ENCODE measurements around the gene EGFL7. TPM values are rescaled to one million over a fixed set of nuclear protein-coding genes. Genes with fewer than 3 reads are reported as not detected.
"Not testable (repeated sequence)": the region's sequence is repeated elsewhere in the genome, so short reads cannot be mapped to it uniquely, and the experiment has no call there.

EGFL7 gene
- total RNA-seq, 2 experiments from 2014 or later = 0.90 to 0.93 TPM

DNA sequence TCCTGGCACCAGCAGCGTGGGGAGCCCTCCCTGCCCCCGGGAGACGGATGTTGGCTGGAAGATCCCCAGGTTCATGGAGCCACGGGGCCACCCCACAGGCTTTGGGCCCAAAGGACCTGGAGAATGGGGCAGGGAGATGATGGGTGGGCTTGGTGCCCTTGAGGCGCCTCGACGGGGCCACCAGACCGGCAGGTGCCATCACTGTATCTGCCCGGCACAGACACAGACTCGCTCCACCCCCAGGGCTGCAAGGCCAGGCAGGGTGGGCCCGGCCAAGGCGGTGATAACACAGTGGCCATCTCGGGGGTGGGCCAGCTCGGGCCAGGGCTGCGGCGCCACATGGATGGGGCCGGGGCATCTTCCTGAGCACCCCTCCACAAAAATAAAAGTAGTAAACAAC is 35.0 kb upstream of the EGFL7 start:
- DNase-seq = no peak
- intact Hi-C loops (cut with micrococcal nuclease) = no loop called here
- Mint-ChIP-seq H3K27ac (no peak overlapping the region), H3K9me3 (no peaks in the 10 kb centered on the region), H3K4me3 (no peak overlapping the region), H3K27me3 (peaks cover 11% of the 10 kb centered on the region), H3K36me3 (no peaks in the 10 kb centered on the region), H3K4me1 (ENCODE audit: low read depth) (no peaks in the 10 kb centered on the region)
- CTCF ChIA-PET = interaction anchor here (7.3 kb wide), 1 partner anchor 140 kb away, joined by 106 read pairs; no protein-coding TSS in a partner anchor
- POLR2A ChIA-PET = no interaction called here

GRCh38 chr9:136628268-136628667 is 34.4 kb upstream of the EGFL7 start:
- H3K4me3 Mint-ChIP-seq = no peak overlapping the region
- H3K4me1 Mint-ChIP-seq (ENCODE audit: low read depth) = no peaks in the 10 kb centered on the region
- no peak overlapping the region for H3K27ac Mint-ChIP-seq
- ChIA-PET POLR2A (no interaction called here), CTCF (interaction anchor here (7.3 kb wide), 1 partner anchor 141 kb away, joined by 106 read pairs; no protein-coding TSS in a partner anchor)
- H3K36me3 Mint-ChIP-seq = no peaks in the 10 kb centered on the region
- H3K9me3 Mint-ChIP-seq = no peaks in the 10 kb centered on the region
- peaks cover 10% of the 10 kb centered on the region for H3K27me3 Mint-ChIP-seq
- intact Hi-C loops (cut with micrococcal nuclease) = no loop called here
- no peak for DNase-seq

DNA sequence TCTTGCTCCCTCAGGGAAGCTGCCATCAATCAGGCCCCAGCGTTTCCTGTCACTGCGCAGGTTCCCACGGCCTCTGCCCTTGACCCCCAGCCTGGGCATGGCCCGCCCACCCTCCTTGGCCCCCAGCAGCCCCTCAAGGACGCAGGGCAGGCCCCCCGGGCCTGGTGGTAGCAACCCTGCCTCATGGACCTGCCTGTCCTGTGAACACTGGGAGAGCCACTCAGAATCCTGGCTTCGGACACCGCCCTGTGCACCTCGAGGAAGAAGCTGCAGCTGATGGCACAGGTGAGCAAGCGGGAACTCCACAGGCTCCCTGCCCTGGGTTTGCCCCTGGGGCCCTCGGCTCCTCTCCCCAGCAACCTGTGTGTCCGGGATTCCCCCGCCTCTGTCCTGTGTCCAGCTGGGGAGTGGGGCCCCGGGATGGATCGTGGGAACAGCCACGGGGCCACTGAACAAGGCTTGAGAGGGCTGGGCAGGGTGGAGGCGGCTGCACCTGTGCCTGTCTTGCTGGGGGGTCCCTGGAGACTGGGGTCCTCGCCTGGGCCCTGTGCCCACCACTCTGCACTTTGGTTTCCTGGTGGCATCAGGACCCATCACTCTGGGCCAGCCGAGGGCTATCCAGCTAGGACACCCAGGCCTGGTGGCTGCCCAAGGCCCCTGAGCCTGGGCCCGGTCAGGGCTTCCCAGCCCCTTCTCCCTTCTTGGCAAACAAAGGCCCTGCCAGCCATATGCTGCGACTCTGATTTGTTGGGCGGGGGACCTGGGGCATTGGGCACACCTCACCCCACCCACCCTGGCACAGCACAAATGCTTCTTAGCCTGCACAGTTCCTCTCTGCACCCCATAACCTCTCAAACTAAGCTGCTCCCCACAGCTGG is 33.5 kb upstream of the EGFL7 start:
- CTCF ChIA-PET = interaction anchor here (1.4 to 7.3 kb wide), 2 partner anchors 77 to 142 kb away, joined by 3 to 106 read pairs; no protein-coding TSS in a partner anchor
- intact Hi-C loops (cut with micrococcal nuclease) = no loop called here
- POLR2A ChIA-PET = no interaction called here

GRCh38 chr9:136629879-136630661 is 32.6 kb upstream of the EGFL7 start:
- peak; percentile 80 for DNase-seq
- intact Hi-C loops (cut with micrococcal nuclease) = loop anchor here (2.0 kb wide), 1 partner anchor 15 kb away; no protein-coding TSS in a partner anchor
- peaks cover 10% of the 10 kb centered on the region for H3K27me3 Mint-ChIP-seq
- ChIA-PET POLR2A (no interaction called here), CTCF (interaction anchor here (1.4 to 7.3 kb wide), 2 partner anchors 78 to 143 kb away, joined by 3 to 106 read pairs; no protein-coding TSS in a partner anchor)
- H3K36me3 Mint-ChIP-seq = no peaks in the 10 kb centered on the region
- no peaks in the 10 kb centered on the region for H3K4me1 Mint-ChIP-seq (ENCODE audit: low read depth)
- H3K27ac Mint-ChIP-seq = peak overlapping the region; percentile 31
- H3K9me3 Mint-ChIP-seq = no peaks in the 10 kb centered on the region
- H3K4me3 Mint-ChIP-seq = no peak overlapping the region

More for the DNA sequence above, 33.5 kb upstream of the EGFL7 start:
- Mint-ChIP-seq H3K27ac (no peak overlapping the region), H3K4me3 (no peak overlapping the region), H3K36me3 (no peaks in the 10 kb centered on the region), H3K9me3 (no peaks in the 10 kb centered on the region), H3K4me1 (ENCODE audit: low read depth) (no peaks in the 10 kb centered on the region), H3K27me3 (peaks cover 10% of the 10 kb centered on the region)
- no peak for DNase-seq

- Mint-ChIP-seq H3K4me3 (no peak overlapping the region), H3K27ac (peak overlapping the region; percentile 31), H3K9me3 (no peaks in the 10 kb centered on the region), H3K4me1 (ENCODE audit: low read depth) (no peaks in the 10 kb centered on the region), H3K36me3 (no peaks in the 10 kb centered on the region), H3K27me3 (peaks cover 8% of the 10 kb centered on the region)
- no peak for DNase-seq
- ChIA-PET CTCF (interaction anchor here (7.3 kb wide), 1 partner anchor 143 kb away, joined by 106 read pairs; no protein-coding TSS in a partner anchor), POLR2A (no interaction called here)
- intact Hi-C loops (cut with micrococcal nuclease) = loop anchor here (2.0 kb wide), 1 partner anchor 14 kb away; no protein-coding TSS in a partner anchor
Measured at GRCh38 chr9:136630662-136630992, 32.1 kb upstream of the EGFL7 start.

- no peak overlapping the region for H3K27ac Mint-ChIP-seq
- no peaks in the 10 kb centered on the region for H3K4me1 Mint-ChIP-seq (ENCODE audit: low read depth)
- H3K27me3 Mint-ChIP-seq = peaks cover 5% of the 10 kb centered on the region
- DNase-seq = peak; percentile 84
- CTCF ChIA-PET = interaction anchor here (0.8 to 1.4 kb wide), 7 partner anchors 16 to 150 kb away, joined by 3 to 32 read pairs (median 4); no protein-coding TSS in a partner anchor
- H3K9me3 Mint-ChIP-seq = no peaks in the 10 kb centered on the region
- no peaks in the 10 kb centered on the region for H3K36me3 Mint-ChIP-seq
- intact Hi-C loops (cut with micrococcal nuclease) = loop anchor here (1.0 to 2.0 kb wide), 2 partner anchors 13 to 146 kb away; no protein-coding TSS in a partner anchor
- POLR2A ChIA-PET = no interaction called here
- no peak overlapping the region for H3K4me3 Mint-ChIP-seq
Measured at GRCh38 chr9:136631038-136632000, 31.4 kb upstream of the EGFL7 start.

DNA sequence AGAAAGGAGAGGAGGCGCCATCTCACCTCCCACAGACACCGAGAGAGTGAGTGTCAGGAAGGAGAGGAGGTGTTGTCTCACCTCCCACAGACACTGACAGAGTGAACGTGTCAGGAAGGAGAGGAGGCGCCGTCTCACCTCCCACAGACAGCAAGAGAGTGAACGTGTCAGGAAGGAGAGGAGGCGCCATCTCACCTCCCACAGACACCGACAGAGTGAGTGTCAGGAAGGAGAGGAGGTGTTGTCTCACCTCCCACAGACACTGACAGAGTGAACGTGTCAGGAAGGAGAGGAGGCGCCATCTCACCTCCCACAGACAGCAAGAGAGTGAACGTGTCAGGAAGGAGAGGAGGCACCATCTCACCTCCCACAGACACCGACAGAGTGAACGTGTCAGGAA is 30.6 kb upstream of the EGFL7 start:
- intact Hi-C loops (cut with micrococcal nuclease); DNase-seq; POLR2A ChIA-PET; H3K27ac Mint-ChIP-seq; H3K27me3 Mint-ChIP-seq; H3K9me3 Mint-ChIP-seq; H3K36me3 Mint-ChIP-seq; H3K4me3 Mint-ChIP-seq; H3K4me1 Mint-ChIP-seq (ENCODE audit: low read depth): not testable (repeated sequence)
- CTCF ChIA-PET = interaction anchor here (0.8 to 1.4 kb wide), 7 partner anchors 15 to 151 kb away, joined by 3 to 32 read pairs (median 4); no protein-coding TSS in a partner anchor

- H3K27me3 Mint-ChIP-seq; H3K27ac Mint-ChIP-seq; POLR2A ChIA-PET; H3K36me3 Mint-ChIP-seq; intact Hi-C loops (cut with micrococcal nuclease); H3K9me3 Mint-ChIP-seq; H3K4me1 Mint-ChIP-seq (ENCODE audit: low read depth); DNase-seq; H3K4me3 Mint-ChIP-seq: not testable (repeated sequence)
- CTCF ChIA-PET = interaction anchor here (1.4 to 2.5 kb wide), 2 partner anchors 144 to 145 kb away, joined by 10 to 32 read pairs; no protein-coding TSS in a partner anchor
Measured at GRCh38 chr9:136632491-136633106, 30.1 kb upstream of the EGFL7 start.

GRCh38 chr9:136634904-136635303 is 27.8 kb upstream of the EGFL7 start:
- H3K36me3 Mint-ChIP-seq = no peaks in the 10 kb centered on the region
- no peaks in the 10 kb centered on the region for H3K4me1 Mint-ChIP-seq (ENCODE audit: low read depth)
- ChIA-PET POLR2A (no interaction called here), CTCF (interaction anchor here (0.9 to 2.5 kb wide), 3 partner anchors 9 to 150 kb away, joined by 3 to 10 read pairs (median 6); no protein-coding TSS in a partner anchor)
- no peak overlapping the region for H3K27ac Mint-ChIP-seq
- no peaks in the 10 kb centered on the region for H3K27me3 Mint-ChIP-seq
- no peak overlapping the region for H3K4me3 Mint-ChIP-seq
- intact Hi-C loops (cut with micrococcal nuclease) = no loop called here
- H3K9me3 Mint-ChIP-seq = no peaks in the 10 kb centered on the region
- no peak for DNase-seq

DNA sequence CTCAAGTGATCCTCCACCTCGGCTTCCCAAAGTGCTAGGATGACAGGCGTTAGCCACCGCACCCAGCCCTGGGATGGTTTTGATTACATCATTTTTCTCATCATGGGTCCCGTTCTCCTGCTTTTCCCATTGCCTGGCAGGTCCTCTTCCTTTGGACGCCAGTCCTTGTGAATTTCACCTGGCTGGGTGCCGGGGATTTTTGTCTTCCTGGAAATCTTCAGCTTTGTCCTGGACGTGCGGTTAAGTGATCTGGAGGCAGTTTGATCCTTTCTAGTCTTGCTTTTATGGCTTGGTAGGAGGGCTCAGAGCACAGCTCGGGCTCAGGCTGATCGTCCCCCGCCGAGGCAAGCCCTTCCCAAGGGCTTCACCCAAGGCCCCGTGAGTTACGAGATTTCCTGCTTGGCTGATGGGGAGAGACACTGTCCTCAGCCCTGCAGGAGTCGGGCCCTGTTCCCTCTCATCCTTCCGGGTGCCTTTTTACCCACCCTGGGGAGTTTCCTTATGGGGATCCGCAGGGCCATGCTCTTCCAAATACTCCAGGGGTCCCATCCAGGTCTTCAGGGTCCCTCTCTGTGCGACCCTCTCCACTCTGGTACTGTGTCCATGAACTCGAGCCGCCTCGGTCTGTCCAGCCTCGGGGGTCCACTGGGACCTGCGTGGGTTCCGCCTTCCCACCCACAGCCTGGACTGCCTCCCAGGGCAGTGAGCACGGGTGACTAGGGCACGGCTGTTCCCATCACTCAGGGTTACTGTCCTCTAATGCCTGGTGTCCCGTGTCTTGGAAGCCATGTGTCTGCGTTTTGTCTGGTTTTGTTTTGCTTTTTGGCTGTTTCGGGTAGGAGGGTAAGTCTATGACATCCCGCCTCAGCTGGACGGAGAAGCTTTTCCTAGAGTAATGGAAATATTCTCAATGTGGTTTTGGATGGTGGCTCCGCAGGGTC is 22.3 kb upstream of the EGFL7 start:
- peaks cover 12% of the 10 kb centered on the region for H3K27me3 Mint-ChIP-seq
- no peak overlapping the region for H3K4me3 Mint-ChIP-seq
- H3K36me3 Mint-ChIP-seq = no peaks in the 10 kb centered on the region
- no peak for DNase-seq
- H3K4me1 Mint-ChIP-seq (ENCODE audit: low read depth) = no peaks in the 10 kb centered on the region
- no peaks in the 10 kb centered on the region for H3K9me3 Mint-ChIP-seq
- H3K27ac Mint-ChIP-seq = no peak overlapping the region
- intact Hi-C loops (cut with micrococcal nuclease) = no loop called here
- ChIA-PET POLR2A (no interaction called here), CTCF (interaction anchor here (1.2 to 1.4 kb wide), 2 partner anchors 152 to 155 kb away, joined by 4 read pairs; no protein-coding TSS in a partner anchor)

All from activated CD4-positive, alpha-beta memory T cell treated with anti-CD3 and anti-CD28 coated beads for 36 hours (primary cell).